AG04450 (cell line): ENCODE data around the gene KRAS. TPM values are rescaled to one million over a fixed set of nuclear protein-coding genes. Genes with fewer than 3 reads are reported as not detected.
A peak's percentile ranks its signal among the peaks of the same experiment; 100 is the strongest.
"Not testable (repeated sequence)": the region's sequence is repeated elsewhere in the genome, so short reads cannot be mapped to it uniquely, and the experiment has no call there.

Experiments
- CTCF ChIA-PET: fragments of 300-600, 350-600 bp; formaldehyde crosslinking; extraction: SDS; loops from one replicate; lab custom pipeline; 2022; ENCODE audit warnings: antibody characterized with exemption, inconsistent platforms; lab: Charles Lee
- POLR2A ChIA-PET: fragments of 350-600 bp; formaldehyde crosslinking; extraction: SDS; loops from one replicate; lab custom pipeline; 2021; ENCODE audit warnings: antibody characterized with exemption, inconsistent platforms; lab: Yijun Ruan, JAX
- DNase-seq: peaks from one replicate; pipeline ENCODE4 v3.0.0-alpha.2; 2011; ENCODE audit warnings: low read depth, low spot score
- H3K27ac ChIP-seq: one replicate; pipeline ENCODE4 v1.5.1; 2012; ENCODE audit warnings: low read depth, low read length, control low read depth
- H3K27me3 ChIP-seq: one replicate; pipeline ENCODE4 v1.6.0; 2012; ENCODE audit warnings: low read length; ENCODE audit not compliant: control insufficient read depth, insufficient read depth
- H3K4me3 ChIP-seq: 2 replicates; pipeline ENCODE4 v1.5.1; 2011; ENCODE audit warnings: mild to moderate bottlenecking, low read depth, low read length, control low read depth
- H3K9me3 ChIP-seq: 2 replicates; pipeline ENCODE4 v1.5.1; 2012; ENCODE audit warnings: low read length; ENCODE audit not compliant: control insufficient read depth, insufficient read depth
- polyA minus RNA-seq: library from RNA; depleted of rRNA, polyadenylated mRNA; stranded (reverse); fragments of >200 nt; gene quantifications from 2 replicates; pipeline ENCODE4 v1.2.3, GENCODE V29; 2011; rRNA and poly(A)+ RNA removed
- polyA plus RNA-seq: library from polyadenylated mRNA; depleted of rRNA; stranded (reverse); fragments of >200 nt; gene quantifications from 2 replicates; pipeline ENCODE4 v1.2.3, GENCODE V29; 2011; rRNA removed
- TF ChIP-seq, protein P1 (sequence below): IDR thresholded peaks from 2 replicates; pipeline ENCODE4 v1.5.1; 2011; ENCODE audit warnings: low read depth, low read length, control low read depth, inconsistent platforms

Gene KRAS
- polyA plus RNA-seq = 19.0 and 24.2 TPM in 2 replicates
- 9.7 and 17.0 TPM in 2 replicates for polyA minus RNA-seq

DNA sequence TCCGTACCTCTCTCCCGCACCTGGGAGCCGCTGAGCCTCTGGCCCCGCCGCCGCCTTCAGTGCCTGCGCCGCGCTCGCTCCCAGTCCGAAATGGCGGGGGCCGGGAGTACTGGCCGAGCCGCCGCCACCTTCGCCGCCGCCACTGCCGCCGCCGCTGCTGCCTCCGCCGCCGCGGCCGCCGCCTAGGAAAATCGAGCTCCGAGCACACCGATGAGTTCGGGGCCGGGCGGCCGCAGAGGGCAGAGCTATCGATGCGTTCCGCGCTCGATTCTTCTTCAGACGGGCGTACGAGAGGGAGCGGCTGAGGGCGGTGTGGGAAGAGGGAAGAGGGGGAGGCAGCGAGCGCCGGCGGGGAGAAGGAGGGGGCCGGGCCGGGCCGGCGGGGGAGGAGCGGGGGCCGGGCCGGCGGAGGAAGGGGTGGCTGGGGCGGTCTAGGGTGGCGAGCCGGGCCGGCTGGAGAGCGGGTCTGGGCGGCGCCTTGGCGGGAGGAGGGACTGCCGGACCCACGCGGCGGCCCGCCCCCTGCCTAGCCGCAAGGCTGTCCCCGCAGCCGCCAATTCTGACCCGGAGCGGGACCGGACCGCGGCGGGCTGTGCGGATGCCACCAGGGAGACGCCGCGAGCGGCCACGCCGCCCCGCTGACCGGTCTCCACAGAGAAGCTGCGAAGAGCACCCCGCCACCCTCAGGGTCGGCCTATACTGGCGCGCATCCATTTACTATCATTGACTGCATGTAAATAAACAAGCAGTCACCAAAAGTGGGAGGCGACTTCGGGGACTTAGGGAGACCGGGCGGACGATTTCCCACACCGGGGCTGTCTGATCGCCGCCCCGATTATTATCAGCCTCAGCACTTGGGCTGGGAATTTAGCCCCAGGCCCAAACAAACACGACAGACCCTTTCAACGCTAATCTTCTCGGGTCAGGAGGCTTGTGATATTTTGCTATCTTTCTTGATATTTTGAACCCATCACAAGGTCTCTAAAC, at the start of gene KRAS:
Gene KRAS (minus strand): TSS at position 186 of the 987 bp plus-strand sequence.
- peak within 1 kb of the TSS; percentile 39 for H3K27ac ChIP-seq
- H3K4me3 ChIP-seq = peak within 1 kb of the TSS; percentile 86
- no peaks in the 10 kb centered on the region for H3K27me3 ChIP-seq
- CTCF ChIA-PET = interaction anchor here (1.0 kb wide), 1 partner anchor 10 kb away, joined by 4 read pairs; no protein-coding TSS in a partner anchor
- H3K9me3 ChIP-seq = no peaks in the 10 kb centered on the region; the same call in 1 of the 2 replicates
- TF ChIP-seq, protein P1, sequence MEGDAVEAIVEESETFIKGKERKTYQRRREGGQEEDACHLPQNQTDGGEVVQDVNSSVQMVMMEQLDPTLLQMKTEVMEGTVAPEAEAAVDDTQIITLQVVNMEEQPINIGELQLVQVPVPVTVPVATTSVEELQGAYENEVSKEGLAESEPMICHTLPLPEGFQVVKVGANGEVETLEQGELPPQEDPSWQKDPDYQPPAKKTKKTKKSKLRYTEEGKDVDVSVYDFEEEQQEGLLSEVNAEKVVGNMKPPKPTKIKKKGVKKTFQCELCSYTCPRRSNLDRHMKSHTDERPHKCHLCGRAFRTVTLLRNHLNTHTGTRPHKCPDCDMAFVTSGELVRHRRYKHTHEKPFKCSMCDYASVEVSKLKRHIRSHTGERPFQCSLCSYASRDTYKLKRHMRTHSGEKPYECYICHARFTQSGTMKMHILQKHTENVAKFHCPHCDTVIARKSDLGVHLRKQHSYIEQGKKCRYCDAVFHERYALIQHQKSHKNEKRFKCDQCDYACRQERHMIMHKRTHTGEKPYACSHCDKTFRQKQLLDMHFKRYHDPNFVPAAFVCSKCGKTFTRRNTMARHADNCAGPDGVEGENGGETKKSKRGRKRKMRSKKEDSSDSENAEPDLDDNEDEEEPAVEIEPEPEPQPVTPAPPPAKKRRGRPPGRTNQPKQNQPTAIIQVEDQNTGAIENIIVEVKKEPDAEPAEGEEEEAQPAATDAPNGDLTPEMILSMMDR = no peak
- DNase-seq = peak; percentile 95
- POLR2A ChIA-PET = interaction anchor here (0.6 to 1.0 kb wide), 4 partner anchors 10 to 83 kb away, joined by 3 to 4 read pairs (median 3); no protein-coding TSS in a partner anchor

DNA sequence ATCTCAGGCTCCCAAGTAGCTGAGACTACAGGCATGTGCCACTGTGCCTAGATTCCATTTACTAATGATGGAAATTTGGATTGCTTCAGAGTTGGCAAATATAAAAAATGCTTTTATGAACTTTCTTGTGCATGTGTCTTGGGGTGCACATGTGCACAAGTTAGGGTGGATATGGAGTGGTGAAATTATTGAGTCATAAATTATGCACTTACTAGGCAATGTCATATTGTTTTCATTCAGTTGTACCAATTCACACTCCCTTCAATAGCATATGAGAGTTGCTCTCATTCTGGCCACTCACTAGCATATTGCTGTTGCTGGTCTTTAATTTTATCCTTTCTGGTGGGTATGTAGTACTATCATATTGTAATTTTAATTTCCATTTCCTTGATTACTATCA, 45.7 kb upstream of the KRAS start:
- Histone ChIP-seq H3K27me3 (no peaks in the 10 kb centered on the region), H3K27ac (no peak overlapping the region), H3K4me3 (no peak overlapping the region), H3K9me3 (no peaks in the 10 kb centered on the region)
- POLR2A ChIA-PET = no interaction called here
- no peak for DNase-seq
- CTCF ChIA-PET = no interaction called here
- TF ChIP-seq, protein P1 = no peak

DNA sequence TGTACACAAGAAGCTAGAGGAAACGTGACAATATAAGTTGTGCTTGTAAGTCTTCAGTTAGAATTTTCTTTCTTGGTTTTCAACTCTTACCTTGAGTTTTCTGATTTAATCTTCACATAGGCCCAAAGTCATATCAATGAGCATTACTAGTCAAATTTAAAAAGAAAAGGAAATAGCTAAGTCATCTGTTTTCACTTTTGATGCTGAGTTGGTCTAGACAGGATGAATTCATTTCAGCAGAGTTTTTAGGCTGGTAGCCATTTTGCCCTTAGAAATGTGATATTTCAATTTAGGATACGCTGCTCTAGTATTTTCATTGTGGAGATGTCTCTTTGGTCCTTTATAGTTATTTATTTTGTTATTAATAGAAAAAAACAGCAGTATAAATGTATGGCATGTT, 44.6 kb upstream of the KRAS start:
- no peak for DNase-seq

DNA sequence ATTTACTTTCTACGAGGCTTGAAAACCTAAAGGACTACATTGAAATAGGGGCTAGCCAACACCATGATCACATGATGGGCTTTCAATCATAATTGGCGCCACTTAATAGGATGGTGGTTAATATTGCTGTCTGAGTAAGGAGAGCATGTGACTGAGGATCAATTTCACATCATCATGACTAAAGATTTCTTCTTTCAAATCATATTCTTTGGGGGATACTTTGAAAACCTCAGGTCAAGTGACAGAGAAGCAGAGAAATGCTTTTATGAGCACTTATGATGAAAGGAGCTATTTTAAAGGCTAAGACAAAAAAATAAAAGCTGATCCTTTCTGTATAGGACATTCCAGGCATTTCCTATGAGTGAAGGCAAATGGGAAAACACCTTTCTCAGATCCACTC, 42.9 kb upstream of the KRAS start:
- no peak overlapping the region for H3K4me3 ChIP-seq
- H3K9me3 ChIP-seq = no peaks in the 10 kb centered on the region
- ChIA-PET POLR2A (no interaction called here), CTCF (no interaction called here)
- H3K27me3 ChIP-seq = no peaks in the 10 kb centered on the region
- TF ChIP-seq, protein P1 = no peak
- H3K27ac ChIP-seq = no peak overlapping the region
- DNase-seq = no peak

More for the DNA sequence above, 44.6 kb upstream of the KRAS start:
- TF ChIP-seq, protein P1 = no peak
- H3K9me3 ChIP-seq = no peaks in the 10 kb centered on the region
- H3K27ac ChIP-seq = no peak overlapping the region
- H3K4me3 ChIP-seq = no peak overlapping the region
- no peaks in the 10 kb centered on the region for H3K27me3 ChIP-seq
- ChIA-PET POLR2A (no interaction called here), CTCF (no interaction called here)

DNA sequence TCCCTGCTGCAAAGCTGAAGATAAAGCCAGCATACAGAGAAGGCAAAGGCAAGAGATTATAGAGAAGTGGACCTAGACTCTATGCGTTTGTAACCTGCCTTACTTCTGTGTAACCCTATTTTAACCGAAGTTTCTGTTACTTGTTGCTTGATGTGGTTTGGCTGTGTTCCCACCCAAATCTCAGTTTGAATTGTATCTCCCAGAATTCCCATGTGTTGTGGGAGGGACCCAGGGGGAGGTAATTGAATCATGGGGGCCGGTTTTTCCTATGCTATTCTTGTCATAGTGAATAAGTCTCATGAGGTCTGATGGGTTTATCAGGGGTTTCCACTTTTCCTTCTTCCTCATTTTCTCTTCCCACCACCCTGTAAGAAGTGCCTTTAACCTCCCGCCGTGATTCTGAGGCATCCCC, 42.1 kb upstream of the KRAS start:
- H3K27me3 ChIP-seq, H3K4me3 ChIP-seq, H3K27ac ChIP-seq, CTCF ChIA-PET, POLR2A ChIA-PET, H3K9me3 ChIP-seq, DNase-seq: not testable (repeated sequence)
